NOMO-1 treated with DMSO at 0.1 percent for 48 hours (cell line): ENCODE measurements around the gene SLC2A6.
A peak's percentile ranks its signal among the peaks of the same experiment; 100 is the strongest.

ENCODE experiments used
- DNase-seq: peaks from one replicate; lab custom pipeline; 2025; ENCODE audit not compliant: unreplicated experiment; lab: John Stamatoyannopoulos, UW

The SLC2A6 gene

DNA sequence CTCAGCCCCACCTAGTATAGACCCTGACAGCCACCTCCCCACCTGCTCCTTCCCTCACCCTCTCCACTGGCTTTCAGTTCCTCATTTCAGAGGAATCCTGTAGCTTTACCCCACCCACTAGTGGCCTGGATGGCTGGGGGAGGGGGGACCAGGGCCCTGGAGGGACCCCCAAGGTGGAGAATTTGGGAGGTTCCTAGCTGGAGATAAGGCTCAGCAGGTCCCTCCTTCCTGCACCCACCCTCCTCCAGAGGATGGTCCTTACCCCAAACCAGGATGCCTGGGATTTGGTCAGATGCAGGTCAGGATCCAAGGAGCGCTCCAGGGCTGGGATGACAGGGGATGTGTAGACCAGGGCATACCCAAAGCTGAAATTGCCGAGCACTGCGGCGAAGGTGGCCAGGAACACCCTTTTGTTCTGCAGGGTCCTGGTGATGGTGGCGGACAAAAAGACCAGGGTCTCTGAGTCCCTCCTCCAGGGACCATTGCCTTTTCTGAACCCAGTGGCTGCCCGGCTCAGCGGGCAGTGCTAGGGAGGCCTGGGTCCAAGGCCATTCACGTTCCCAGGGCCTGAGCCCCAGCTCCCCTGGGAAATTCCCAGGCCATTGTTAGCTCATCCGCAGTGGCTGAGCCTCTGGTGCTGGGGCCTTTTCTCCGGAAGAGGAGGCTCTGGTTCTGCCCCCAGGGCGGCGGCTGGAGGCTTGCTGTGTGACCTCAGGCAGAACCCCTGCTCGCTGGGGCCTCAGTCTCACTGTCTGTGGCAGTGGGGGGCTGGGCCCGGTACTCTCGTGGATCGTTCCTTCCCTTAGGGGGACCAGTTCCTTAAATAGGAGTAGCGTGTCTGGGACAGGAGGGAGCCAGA is 678 bp downstream of the SLC2A6 start:
- DNase-seq = peak; percentile 62

- DNase-seq = no peak
These were observed 1.4 kb downstream of the SLC2A6 start for GRCh38 chr9:133477461-133477860.

DNA sequence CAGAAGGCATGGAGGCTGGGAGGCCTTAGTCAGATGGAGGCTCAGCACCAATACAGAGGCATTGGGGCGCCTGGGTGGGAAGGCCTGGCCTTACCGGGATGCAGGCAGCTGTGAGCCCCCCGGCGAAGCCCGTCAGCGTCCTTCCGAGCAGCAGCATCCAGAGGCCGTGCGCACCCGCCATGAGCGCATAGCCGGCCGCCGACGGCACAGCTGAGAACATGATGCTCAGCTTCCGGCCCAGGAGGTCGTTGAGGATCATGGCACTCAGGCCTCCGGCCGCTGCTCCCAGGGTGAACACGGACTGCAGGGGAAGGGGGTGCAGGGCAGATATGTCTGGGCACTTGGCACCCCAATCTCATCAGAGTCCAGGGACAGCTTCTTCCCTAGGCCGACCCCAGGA is 2.0 kb downstream of the SLC2A6 start:
- DNase-seq = no peak

- peak; percentile 33 for DNase-seq
These were observed 2.6 kb downstream of the SLC2A6 start for GRCh38 chr9:133476036-133476931.

DNA sequence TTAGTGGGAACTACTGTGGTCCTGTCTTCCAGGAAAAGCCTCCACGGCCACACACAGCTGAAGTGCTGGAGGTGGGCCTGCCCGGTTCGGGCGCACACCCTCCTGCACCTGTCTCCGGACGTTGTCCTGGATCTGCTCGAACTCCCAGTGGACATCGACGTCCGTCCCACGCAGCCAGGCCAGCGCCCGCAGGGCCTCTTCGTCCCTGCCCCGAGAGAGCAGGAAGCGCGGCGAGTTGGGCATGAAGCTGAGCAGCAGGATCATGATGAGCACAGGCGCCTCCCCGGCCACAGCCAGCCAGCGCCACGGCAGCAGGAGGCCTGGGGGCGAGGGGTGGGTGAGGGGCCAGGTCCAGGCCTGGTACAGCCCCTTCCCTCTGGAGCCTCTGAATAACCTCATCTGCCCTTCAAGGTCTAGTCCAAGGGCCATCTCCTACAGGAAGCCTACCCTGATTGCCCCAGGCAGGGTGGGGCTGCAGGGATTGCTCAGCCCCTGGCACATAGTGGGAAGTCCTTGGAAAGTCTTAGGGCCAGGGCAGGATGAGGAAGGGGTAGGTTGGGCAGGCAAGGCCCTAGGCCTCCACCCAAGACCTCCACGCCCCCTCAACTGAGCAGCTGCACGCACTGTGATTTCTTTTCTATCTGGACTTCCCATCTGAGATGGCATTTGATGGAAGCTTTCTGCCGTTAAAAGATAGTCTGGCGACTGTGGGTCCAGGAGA is 3.4 kb downstream of the SLC2A6 start:
- DNase-seq = no peak

- no peak for DNase-seq
These were observed 4.0 kb downstream of the SLC2A6 start for GRCh38 chr9:133474853-133475252.

- peak; percentile 24 for DNase-seq
These were observed 4.7 kb downstream of the SLC2A6 start for GRCh38 chr9:133474215-133474614.

DNA sequence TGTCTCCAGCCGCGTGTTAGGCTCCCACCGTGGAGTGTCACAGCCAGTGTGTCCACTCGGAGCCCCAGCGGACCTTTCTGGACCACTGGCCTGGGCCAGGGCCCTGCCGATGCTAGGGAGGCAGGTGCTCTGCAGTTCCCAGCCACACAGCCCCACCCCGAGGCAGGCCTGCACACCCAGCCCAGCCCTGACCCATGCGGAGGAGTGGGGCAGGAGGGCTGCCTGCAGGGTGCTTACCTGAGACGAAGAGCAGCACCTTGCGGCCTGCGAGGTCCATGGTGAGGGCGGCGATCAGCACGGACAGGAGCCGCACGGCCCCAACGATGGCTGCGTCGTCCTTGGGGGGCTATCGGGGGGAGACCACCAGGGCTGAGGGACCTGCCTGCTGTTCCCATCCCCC is 5.2 kb downstream of the SLC2A6 start:
- no peak for DNase-seq

GRCh38 chr9:133472753-133473378 is 6.0 kb downstream of the SLC2A6 start:
- no peak for DNase-seq

DNA sequence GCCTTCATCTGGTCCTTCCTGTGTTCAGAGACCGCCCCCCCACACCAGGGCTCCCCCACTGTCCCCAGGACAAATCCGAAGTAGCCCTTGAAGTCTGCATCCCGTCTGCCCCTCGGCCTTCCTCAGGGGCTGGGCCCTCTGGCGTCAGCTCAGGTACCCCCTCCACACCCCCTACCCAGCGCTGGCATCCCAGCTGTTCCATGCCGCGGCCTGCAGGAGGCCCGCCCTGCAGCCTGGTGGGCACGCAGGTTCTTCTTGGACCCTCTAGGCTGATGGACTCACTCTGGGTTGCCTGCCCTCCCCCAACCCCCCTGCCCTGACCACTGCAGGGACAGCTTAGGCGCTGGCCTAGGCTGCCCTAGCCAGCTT is 6.6 kb downstream of the SLC2A6 start:
- DNase-seq = no peak

DNA sequence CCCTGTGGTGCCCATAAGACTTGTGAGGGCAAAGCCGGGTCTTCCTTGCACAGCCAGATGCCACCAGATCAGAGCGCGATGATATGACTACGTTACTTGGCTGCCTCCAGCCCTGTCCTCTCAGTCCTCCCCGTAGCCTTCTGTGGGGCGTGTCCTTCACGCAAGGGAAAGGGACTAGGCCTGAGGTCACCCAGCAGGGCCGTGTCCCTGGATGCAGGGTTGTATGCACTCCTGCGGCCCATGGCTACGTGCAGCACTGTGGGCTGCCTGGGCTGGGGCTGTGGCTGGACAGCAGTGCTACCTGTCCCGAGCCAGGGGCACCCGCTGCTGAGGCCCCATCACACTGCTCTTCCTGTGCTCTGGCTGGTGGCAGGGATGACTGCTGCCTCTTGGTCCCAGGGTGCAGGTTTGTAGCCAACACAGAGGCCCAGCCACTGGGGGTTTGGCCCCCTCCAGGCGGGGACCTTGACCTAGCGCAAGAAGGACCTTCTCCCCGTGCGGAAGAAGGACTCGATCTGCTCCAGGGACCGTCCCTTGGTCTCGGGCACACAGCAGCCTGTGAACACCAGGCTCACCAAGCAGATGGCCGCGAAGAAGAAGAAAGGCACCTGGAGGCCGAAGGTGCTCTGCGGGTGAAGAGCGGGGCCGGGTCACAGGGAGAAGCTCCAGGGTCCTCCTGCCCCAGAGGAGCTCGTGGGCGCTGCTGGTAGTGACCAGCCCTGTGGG is 7.2 kb downstream of the SLC2A6 start:
- DNase-seq = no peak

- no peak for DNase-seq
These were observed 7.9 kb downstream of the SLC2A6 start for GRCh38 chr9:133470988-133471387.

DNA sequence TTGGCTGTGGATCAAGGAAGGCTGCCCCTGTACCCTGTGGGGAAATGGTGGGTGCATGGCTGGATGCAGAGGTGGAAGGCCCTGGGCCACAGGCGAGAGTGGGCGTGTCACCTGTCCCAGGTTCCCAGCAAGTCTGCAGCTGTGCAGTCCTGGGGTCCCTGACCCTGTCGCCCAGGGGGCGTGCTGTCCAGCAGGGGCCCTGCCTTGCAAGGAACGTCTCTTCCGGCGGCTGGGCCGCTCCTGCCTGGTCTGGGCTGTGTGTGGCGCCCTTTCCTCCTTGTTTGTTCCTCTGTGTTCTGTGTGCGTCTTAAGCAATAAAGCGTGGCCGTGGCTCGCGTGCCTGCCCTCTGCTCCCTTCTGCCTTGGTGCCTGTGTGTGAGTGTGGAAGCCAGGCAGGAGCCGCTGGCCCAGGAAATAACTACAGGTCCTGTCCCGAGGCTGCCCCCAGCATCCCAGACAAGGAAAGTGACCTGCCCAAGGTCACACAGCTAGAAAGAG is 8.4 kb downstream of the SLC2A6 start:
- DNase-seq = no peak

- no peak for DNase-seq
These were observed 10.0 kb downstream of the SLC2A6 start for GRCh38 chr9:133468777-133469421.

- DNase-seq = no peak
These were observed 10.5 kb downstream of the SLC2A6 start for GRCh38 chr9:133468374-133468773.

DNA sequence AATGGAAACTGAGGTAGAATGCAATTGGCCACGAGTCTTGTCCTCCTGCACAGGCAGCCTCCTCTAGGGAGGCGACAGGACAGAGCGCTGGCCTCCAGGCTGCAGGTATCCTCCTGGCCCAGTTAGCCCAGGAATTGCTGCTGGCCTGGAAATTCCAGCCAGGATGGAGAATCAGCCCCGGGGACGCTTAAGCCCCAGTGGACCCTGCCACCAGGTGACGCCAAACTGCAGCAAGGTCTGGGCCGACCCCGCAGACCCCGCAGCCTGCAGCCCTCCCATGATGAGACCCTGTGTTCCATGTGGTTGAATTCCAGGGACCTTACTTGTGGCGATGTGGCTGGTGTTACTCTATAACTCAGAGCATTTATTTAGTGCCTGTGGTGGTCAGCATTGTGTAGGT is 11.8 kb downstream of the SLC2A6 start:
- no peak for DNase-seq

DNA sequence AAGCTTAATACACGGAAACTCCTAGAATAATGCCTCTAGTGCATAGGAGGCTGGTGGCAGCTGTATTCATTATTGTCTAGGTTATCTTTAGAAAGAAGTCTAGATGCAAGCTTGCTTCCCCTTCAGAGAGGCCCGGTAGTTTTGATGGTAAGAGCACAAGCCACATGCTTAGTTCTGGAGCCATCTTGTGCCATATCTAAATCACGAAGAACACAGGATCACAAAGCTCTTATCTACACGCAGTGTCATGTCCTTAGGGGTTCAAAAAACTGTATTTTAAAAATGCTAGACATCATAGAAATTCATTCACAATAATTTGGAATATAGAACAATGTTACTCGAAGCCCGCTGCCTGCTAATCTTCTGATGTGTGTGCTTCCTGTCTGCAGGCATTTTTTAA is 12.9 kb downstream of the SLC2A6 start:
- DNase-seq = no peak

- DNase-seq = no peak
These were observed 14.3 kb downstream of the SLC2A6 start for GRCh38 chr9:133464638-133465037.

- no peak for DNase-seq
These were observed 14.9 kb downstream of the SLC2A6 start for GRCh38 chr9:133463864-133464615.
